Myocyte (in vitro differentiated cells): ENCODE data around the gene CARD14. TPM values are rescaled to one million over a fixed set of nuclear protein-coding genes. Genes with fewer than 3 reads are reported as not detected.
"Not testable (repeated sequence)": the region's sequence is repeated elsewhere in the genome, so short reads cannot be mapped to it uniquely, and the experiment has no call there.

Experiments
- DNase-seq: peaks from one replicate; pipeline ENCODE4 v3.0.0-alpha.2; 2012; ENCODE audit warnings: low read depth
- total RNA-seq: library from RNA; depleted of rRNA; stranded (reverse); fragments of >200 nt; gene quantifications from 2 replicates; pipeline ENCODE4 v1.2.3, GENCODE V29; 2014

The CARD14 gene
- total RNA-seq, 1 donor from 2014 or later = 0.21 TPM

GRCh38 chr17:80147035-80147822 is 22.6 kb upstream of the CARD14 start, which contains the start of gene EIF4A3:
Gene EIF4A3 (minus strand): TSS chr17:80147128. CDS start chr17:80146961, 167 bp downstream.
- DNase-seq = peak; percentile 99

GRCh38 chr17:80151333-80151732 is 18.5 kb upstream of the CARD14 start:
- peak; percentile 44 for DNase-seq

- DNase-seq = no peak
Observed at GRCh38 chr17:80152081-80152702, 17.6 kb upstream of the CARD14 start.

- DNase-seq = no peak
Observed at GRCh38 chr17:80153004-80153403, 16.8 kb upstream of the CARD14 start.

- no peak for DNase-seq
Observed at GRCh38 chr17:80154166-80154565, 15.7 kb upstream of the CARD14 start.

GRCh38 chr17:80155600-80155999 is 14.2 kb upstream of the CARD14 start:
- DNase-seq = not testable (repeated sequence)

GRCh38 chr17:80158846-80159245 is 11.0 kb upstream of the CARD14 start:
- no peak for DNase-seq

- no peak for DNase-seq
Observed at GRCh38 chr17:80160536-80160935, 9.3 kb upstream of the CARD14 start.

GRCh38 chr17:80163336-80163735 is 6.5 kb upstream of the CARD14 start:
- no peak for DNase-seq

GRCh38 chr17:80164185-80164584 is 5.6 kb upstream of the CARD14 start:
- no peak for DNase-seq

- no peak for DNase-seq
Observed at GRCh38 chr17:80166446-80166845, 3.4 kb upstream of the CARD14 start.

GRCh38 chr17:80168371-80168770 is 1.5 kb upstream of the CARD14 start:
- no peak for DNase-seq

- DNase-seq = no peak
Observed at GRCh38 chr17:80169107-80169506, 723 bp upstream of the CARD14 start.

- no peak for DNase-seq
Observed at GRCh38 chr17:80171681-80172080, 1.9 kb downstream of the CARD14 start.

- DNase-seq = no peak
Observed at GRCh38 chr17:80173126-80173525, 3.3 kb downstream of the CARD14 start.

- DNase-seq = no peak
Observed at GRCh38 chr17:80173916-80174315, 4.1 kb downstream of the CARD14 start.

- no peak for DNase-seq
Observed at GRCh38 chr17:80176757-80177156, 6.9 kb downstream of the CARD14 start.

- peak; percentile 76 for DNase-seq
Observed at GRCh38 chr17:80177986-80178595, 8.3 kb downstream of the CARD14 start.

GRCh38 chr17:80180192-80180591 is 10.4 kb downstream of the CARD14 start:
- no peak for DNase-seq

GRCh38 chr17:80181431-80181830 is 11.6 kb downstream of the CARD14 start:
- no peak for DNase-seq

- DNase-seq = no peak
Observed at GRCh38 chr17:80182118-80182844, 12.5 kb downstream of the CARD14 start.

GRCh38 chr17:80182845-80183223 is 13.0 kb downstream of the CARD14 start:
- no peak for DNase-seq
